GM12878 (cell line): ENCODE measurements around the gene SOSTDC1. TPM values are rescaled to one million over a fixed set of nuclear protein-coding genes. Genes with fewer than 3 reads are reported as not detected.

Experiments
- ATAC-seq: fragments of 200-7000 bp; cut with Tn5 transposase; 3 replicates; pipeline ENCODE4 v1.9.1; 2020; ENCODE audit warnings: mild to moderate bottlenecking, moderate library complexity
- BruUV-seq: library from RNA; stranded (reverse); fragments of 400-500 nt; replicated peaks from 2 replicates; lab custom pipeline; 2021; lab: Mats Ljungman, UMichigan
- CTCF ChIA-PET: fragments of 300-600 bp; sonication (Branson Sonifier 250); formaldehyde crosslinking; extraction: SDS; loops from one replicate; lab custom pipeline; 2021; ENCODE audit warnings: inconsistent platforms; lab: Yijun Ruan, JAX
- POLR2A ChIA-PET: fragments of 350-600 bp; formaldehyde crosslinking; extraction: SDS; loops from one replicate; lab custom pipeline; 2021; ENCODE audit warnings: inconsistent platforms; lab: Charles Lee
- RAD21 ChIA-PET: fragments of 300-600 bp; sonication (Branson Sonifier 250); formaldehyde crosslinking; loops from one replicate; lab custom pipeline; 2023; ENCODE audit warnings: antibody characterized with exemption; ENCODE audit not compliant: unreplicated experiment; lab: Charles Lee
- SMC1A ChIA-PET: fragments of 300-600 bp; sonication (Branson Sonifier 250); formaldehyde crosslinking; loops from one replicate; lab custom pipeline; 2023; ENCODE audit not compliant: unreplicated experiment, uncharacterized antibody; lab: Charles Lee
- DNase-seq: peaks from one replicate; pipeline ENCODE4 v3.0.0-alpha.2; 2011; ENCODE audit warnings: low read depth, low spot score
- FAIRE-seq: peaks from 3 replicates; lab custom pipeline; 2011; peaks lifted over from hg19 to GRCh38; lab: Jason Lieb, UNC
- H2AFZ ChIP-seq: 2 replicates; pipeline ENCODE4 v1.6.0; 2011; ENCODE audit warnings: low read depth, low read length, control low read depth; ENCODE audit not compliant: control insufficient read depth
- H3K27ac ChIP-seq: 2 replicates; pipeline ENCODE4 v1.5.1; 2011; ENCODE audit warnings: control low read depth; ENCODE audit not compliant: control insufficient read depth, insufficient read depth
- H3K27me3 ChIP-seq, 2 experiments: replicated peaks in 1 of 2; 2 replicates each; pipeline versions ENCODE4 v1.6.0 to v1.6.1; 2011; ENCODE audit warnings: low read length in 1 of 2; ENCODE audit not compliant: control insufficient read depth in 2 of 2, insufficient read depth in 2 of 2
- H3K36me3 ChIP-seq, 2 experiments: 2 replicates each; pipeline ENCODE4 v1.5.1; 2011; ENCODE audit warnings: low read length in 1 of 2; ENCODE audit not compliant: control insufficient read depth in 2 of 2, insufficient read depth in 2 of 2
- H3K4me1 ChIP-seq: 2 replicates; pipeline ENCODE4 v1.6.1; 2011; ENCODE audit warnings: mild to moderate bottlenecking, low read length, moderate library complexity, mixed read lengths; ENCODE audit not compliant: control insufficient read depth, insufficient read depth
- H3K4me2 ChIP-seq: 2 replicates; pipeline ENCODE4 v1.6.0; 2011; ENCODE audit warnings: control low read depth; ENCODE audit not compliant: control insufficient read depth, insufficient read depth
- H3K4me3 ChIP-seq: fragments of 200-600 bp; sonication (generic); 2 replicates; pipeline ENCODE4 v1.5.1; 2016
- H3K79me2 ChIP-seq: 2 replicates; pipeline ENCODE4 v1.6.0; 2011; ENCODE audit warnings: low read length; ENCODE audit not compliant: control insufficient read depth, insufficient read depth
- H3K9ac ChIP-seq: 2 replicates; pipeline ENCODE4 v1.8.0; 2011; ENCODE audit warnings: low read length, control low read depth, mixed read lengths; ENCODE audit not compliant: control insufficient read depth, insufficient read depth
- H3K9me3 ChIP-seq: replicated peaks from 3 replicates; pipeline ENCODE4 v1.5.1; 2011; ENCODE audit warnings: mild to moderate bottlenecking, low read length; ENCODE audit not compliant: control insufficient read depth, insufficient read depth
- H4K20me1 ChIP-seq: 2 replicates; pipeline ENCODE4 v1.6.0; 2011; ENCODE audit not compliant: control insufficient read depth, insufficient read depth
- E4F1 ChIP-seq: fragments of 450-650 bp; IDR thresholded peaks from 2 replicates; pipeline ENCODE4 v1.6.1; 2018; ENCODE audit warnings: borderline replicate concordance, mild to moderate bottlenecking; ENCODE audit not compliant: partially characterized antibody
- GABPA ChIP-seq: IDR thresholded peaks from 2 replicates; pipeline ENCODE4 v1.6.1; 2014; ENCODE audit warnings: antibody characterized with exemption, low read depth, mild to moderate bottlenecking, inconsistent platforms
- MTA3 ChIP-seq: IDR thresholded peaks from 2 replicates; pipeline ENCODE4 v1.6.1; 2012; ENCODE audit warnings: low read length, inconsistent platforms, borderline replicate concordance
- MYB ChIP-seq: fragments of 150-350 bp; IDR thresholded peaks from 2 replicates; pipeline ENCODE4 v1.6.1; 2014; ENCODE audit warnings: mild to moderate bottlenecking, low read depth, low read length, borderline replicate concordance
- NFXL1 ChIP-seq: fragments of 450-650 bp; IDR thresholded peaks from 2 replicates; pipeline ENCODE4 v1.6.1; 2017; ENCODE audit warnings: antibody characterized with exemption, mild to moderate bottlenecking, borderline replicate concordance
- NFYB ChIP-seq: IDR thresholded peaks from 2 replicates; pipeline ENCODE4 v1.6.1; 2011; ENCODE audit warnings: low read depth, mild to moderate bottlenecking, low read length, improper control_type of control experiment, moderate library complexity; ENCODE audit not compliant: insufficient read depth
- POLR2A ChIP-seq: IDR thresholded peaks from 2 replicates; pipeline ENCODE4 v1.6.1; 2011; ENCODE audit warnings: low read depth, mild to moderate bottlenecking, low read length
- STAT3 ChIP-seq: IDR thresholded peaks from 2 replicates; pipeline ENCODE4 v1.6.1; 2011; ENCODE audit warnings: low read depth, low read length, improper control_type of control experiment
- TARDBP ChIP-seq: IDR thresholded peaks from 2 replicates; pipeline ENCODE4 v1.6.1; 2016; ENCODE audit warnings: borderline replicate concordance
- YBX1 ChIP-seq: fragments of 450-650 bp; IDR thresholded peaks from 2 replicates; pipeline ENCODE4 v1.6.1; 2016; ENCODE audit warnings: antibody characterized with exemption
- ZBTB40 ChIP-seq: fragments of 450-650 bp; IDR thresholded peaks from 2 replicates; pipeline ENCODE4 v1.6.1; 2016; ENCODE audit warnings: mild to moderate bottlenecking, moderate library complexity, borderline replicate concordance
- WGBS: methylation state at CpG from one replicate; pipeline ENCODE4 v1.1.6; 2016; ENCODE audit warnings: low lambda C conversion rate; ENCODE audit not compliant: insufficient replicate concordance, insufficient coverage; ENCODE audit errors: missing lambda C conversion rate; 5-methylcytosine and 5-hydroxymethylcytosine counted together
- in situ Hi-C: fragments of 300-500 bp; cut with MboI; formaldehyde crosslinking; loops from 9 replicates; pipeline ENCODE4 v1.14.3; 2018; ENCODE audit warnings: mixed read lengths
- intact Hi-C: fragments of 100-400 bp; cut with micrococcal nuclease; formaldehyde crosslinking; loops from one replicate; pipeline ENCODE4 v1.14.2; 2022; ENCODE audit not compliant: unreplicated experiment
- polyA plus RNA-seq, 11 experiments: library from polyadenylated mRNA; depleted of rRNA in 4 of 11; unstranded in 6 of 11; stranded (reverse) in 5 of 11; fragments of >200 nt; fragmentation: Nextera tagmentation in 4 of 11; fragmentation: Illumina TruSeq in 1 of 11; extraction: Ambion mirVana in 4 of 11; extraction: Trizol in 1 of 11; gene quantifications; 1 replicate in 1 of 11; 2 replicates in 10 of 11; pipeline versions ENCODE4 v1.2.1 to v1.2.3, GENCODE V29; 2011 to 2016; ENCODE audit warnings: inconsistent platforms in 2 of 11, missing spikeins in 2 of 11, low read depth in 1 of 11
- total RNA-seq, 4 experiments: library from RNA; depleted of rRNA in 3 of 4; stranded (reverse); fragments of >200 nt in 3 of 4; fragmentation: Illumina TruSeq in 1 of 4; extraction: Trizol in 1 of 4; gene quantifications; 2 replicates each; pipeline versions ENCODE4 v1.2.1 to v1.2.3, GENCODE V29; 2013 to 2021

The SOSTDC1 gene
- total and polyA plus RNA-seq, 10 of the 15 experiments (the other 5 are each of a cell fraction or from before 2014, with no cell fraction given): not detected

DNA sequence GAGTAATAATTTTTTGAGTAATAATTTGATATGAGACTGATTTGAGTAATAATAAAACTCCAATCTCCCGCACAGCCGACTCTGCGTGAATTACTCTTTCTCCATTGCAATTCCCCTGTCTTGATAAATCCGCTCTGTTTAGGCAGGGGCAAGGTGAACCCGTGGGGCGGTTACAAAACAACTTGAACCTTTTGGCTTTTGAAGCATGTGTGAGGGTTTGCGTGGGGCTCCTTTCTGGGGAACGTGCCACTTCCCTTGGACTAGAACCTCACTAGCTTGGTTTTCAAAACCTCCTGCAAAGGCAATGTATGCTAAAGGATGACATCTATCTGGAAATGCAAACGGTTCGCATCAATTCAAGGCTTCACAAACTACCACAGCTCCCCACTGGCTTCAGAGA is 45.7 kb downstream of the SOSTDC1 start:
- Histone ChIP-seq H3K36me3 (no peaks in the 10 kb centered on the region), H3K27me3 (peaks cover 4 to 6% of the 10 kb centered on the region in 2 experiments; a peak in 3 of 4 replicates), H3K4me1 (no peaks in the 10 kb centered on the region), H3K4me3 (no peak overlapping the region), H4K20me1 (no peaks in the 10 kb centered on the region), H2AFZ (no peak overlapping the region), H3K4me2 (no peak overlapping the region), H3K9ac (no peak overlapping the region), H3K9me3 (no peaks in the 10 kb centered on the region), H3K27ac (no peak overlapping the region), H3K79me2 (no peaks in the 10 kb centered on the region)
- no peak for DNase-seq
- 51% methylated on average over 10 of the region's 10 CpGs for WGBS
- no peak for FAIRE-seq
- POLR2A ChIA-PET: no interaction called here
- intact Hi-C loops: no loop called here
- no TSS peak for BruUV-seq
- RAD21 ChIA-PET: no interaction called here
- CTCF ChIA-PET: interaction anchor here (0.6 kb wide), 1 partner anchor 1091 kb away, joined by 3 read pairs; no protein-coding TSS in a partner anchor
- TF ChIP-seq MTA3: no peak
- no peak for TF ChIP-seq YBX1
- no peak for TF ChIP-seq E4F1
- no peak for TF ChIP-seq MYB
- TF ChIP-seq TARDBP: no peak
- no peak for TF ChIP-seq NFYB
- TF ChIP-seq NFXL1: no peak
- TF ChIP-seq GABPA: no peak
- TF ChIP-seq ZBTB40: no peak
- TF ChIP-seq POLR2A: no peak
- no peak for TF ChIP-seq STAT3
- no peak for ATAC-seq
- in situ Hi-C loops: no loop called here
- SMC1A ChIA-PET: no interaction called here
